NCI-H1417 treated with DMSO at 0.1 percent for 48 hours (cell line): ENCODE measurements around the gene CADM2.
"Not testable (repeated sequence)": the region's sequence is repeated elsewhere in the genome, so short reads cannot be mapped to it uniquely, and the experiment has no call there.

ENCODE experiments used
- DNase-seq: peaks from one replicate; lab custom pipeline; 2025; lab: John Stamatoyannopoulos, UW

Gene CADM2

DNA sequence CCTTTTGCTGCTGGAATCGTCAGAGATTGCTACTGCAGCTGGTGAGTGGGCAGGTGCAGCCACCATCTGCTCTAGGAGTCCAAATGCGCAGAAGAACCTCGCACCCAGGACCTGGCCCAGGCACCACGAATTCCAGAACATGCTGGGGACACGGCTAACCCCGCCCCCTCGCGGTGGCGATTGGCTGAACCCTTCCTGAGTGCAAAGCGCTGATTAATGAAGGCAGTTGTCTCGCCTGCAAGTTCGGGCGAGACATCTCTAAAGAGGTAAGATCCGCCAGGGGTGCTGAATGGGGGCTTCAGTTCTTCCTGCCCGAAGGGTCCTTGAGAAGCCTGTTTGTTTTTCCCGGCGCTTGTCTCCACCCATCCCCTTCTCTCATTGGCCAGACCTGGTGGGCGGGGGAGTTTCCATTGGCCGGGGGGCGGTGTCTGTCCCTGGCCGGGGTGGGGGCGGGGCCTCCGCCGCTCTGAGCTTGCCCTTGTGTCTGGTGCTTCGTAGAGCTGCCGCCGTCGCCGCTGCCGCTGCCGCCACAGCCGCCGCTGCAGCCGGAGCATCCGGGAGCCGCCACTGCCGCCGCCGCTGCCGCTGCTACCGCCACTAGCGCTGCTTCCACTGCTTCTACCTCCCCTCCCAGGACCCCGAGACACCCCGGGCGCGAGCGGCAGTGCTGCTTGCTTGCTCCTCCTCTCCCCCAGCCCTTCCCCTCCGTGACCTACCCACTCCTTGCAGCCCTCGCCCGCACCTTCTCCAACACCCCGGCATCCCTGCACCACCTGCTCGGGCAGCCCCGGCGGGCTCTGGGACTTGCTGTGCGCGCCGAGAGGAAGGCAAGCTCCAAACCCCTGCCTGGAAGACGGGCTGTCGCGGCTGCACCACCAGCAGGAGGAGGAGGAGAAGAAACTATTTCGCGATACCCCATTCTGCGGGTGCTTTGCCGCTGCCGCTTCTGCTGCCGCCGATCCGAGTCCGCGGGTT, at the start of gene CADM2:
TSS of gene CADM2 (plus strand) at position 495 of the 975 bp plus-strand sequence.
- DNase-seq, result no peak

DNA sequence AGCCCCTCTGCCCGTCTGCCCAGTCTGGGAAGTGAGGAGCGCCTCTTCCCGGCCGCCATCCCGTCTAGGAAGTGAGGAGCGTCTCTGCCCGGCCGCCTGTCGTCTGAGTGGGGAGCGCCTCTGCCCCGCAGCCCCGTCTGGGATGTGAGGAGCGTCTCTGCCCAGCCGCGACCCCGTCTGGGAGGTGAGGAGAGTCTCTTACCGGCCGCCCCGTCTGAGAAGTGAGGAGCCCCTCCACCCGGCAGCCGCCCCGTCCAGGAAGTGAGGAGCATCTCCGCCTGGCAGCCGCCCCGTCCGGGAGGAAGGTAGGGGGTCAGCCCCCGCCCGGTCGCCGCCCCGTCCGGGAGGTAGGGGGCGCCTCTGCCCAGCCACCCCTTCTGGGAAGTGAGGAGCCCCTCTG, 40.2 kb upstream of the CADM2 start:
- DNase-seq, result not testable (repeated sequence)

- DNase-seq, result no peak
Measured at GRCh38 chr3:84922682-84923081, 36.1 kb upstream of the CADM2 start.

DNA sequence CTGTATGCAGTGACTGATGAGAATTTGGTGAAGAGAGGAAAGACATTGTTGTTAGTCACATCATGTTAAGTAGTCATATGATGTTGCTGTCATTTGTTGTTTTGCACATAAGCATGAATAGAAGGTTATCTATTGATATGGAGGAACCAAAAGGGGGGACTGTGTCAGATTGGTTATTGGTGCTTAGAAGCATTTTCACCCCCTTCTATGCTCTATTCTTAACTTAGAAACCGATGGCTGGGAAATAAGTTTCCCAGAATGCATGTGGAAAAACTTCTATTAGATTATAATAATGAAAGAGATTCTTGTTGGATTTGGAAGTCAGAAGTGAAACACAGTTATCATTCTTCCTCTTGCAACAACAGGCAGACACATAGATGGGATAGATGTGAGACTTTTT, 33.2 kb upstream of the CADM2 start:
- no peak for DNase-seq

DNA sequence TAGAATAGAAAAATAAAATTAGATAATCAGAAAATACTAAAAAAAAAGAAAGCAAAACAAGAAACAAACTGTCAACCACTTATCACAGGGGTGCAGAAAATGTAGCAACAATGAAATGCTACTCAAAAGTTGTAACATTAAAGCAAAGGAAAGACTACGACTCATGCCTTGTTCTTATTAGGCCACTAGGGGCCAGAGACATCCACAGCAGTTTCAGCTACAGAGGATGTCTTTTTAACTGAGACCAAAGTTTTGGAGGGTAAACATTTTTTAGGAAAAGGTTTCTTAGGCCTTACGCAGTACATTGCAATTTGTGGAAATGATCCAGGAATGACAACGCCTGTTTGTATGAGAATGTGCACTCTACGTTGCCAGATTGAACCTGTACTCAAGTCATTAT, 15.4 kb upstream of the CADM2 start:
- no peak for DNase-seq

- no peak for DNase-seq
Measured at GRCh38 chr3:84946240-84946639, 12.5 kb upstream of the CADM2 start.

GRCh38 chr3:84959470-84960271, 882 bp downstream of the CADM2 start:
- DNase-seq, result no peak

DNA sequence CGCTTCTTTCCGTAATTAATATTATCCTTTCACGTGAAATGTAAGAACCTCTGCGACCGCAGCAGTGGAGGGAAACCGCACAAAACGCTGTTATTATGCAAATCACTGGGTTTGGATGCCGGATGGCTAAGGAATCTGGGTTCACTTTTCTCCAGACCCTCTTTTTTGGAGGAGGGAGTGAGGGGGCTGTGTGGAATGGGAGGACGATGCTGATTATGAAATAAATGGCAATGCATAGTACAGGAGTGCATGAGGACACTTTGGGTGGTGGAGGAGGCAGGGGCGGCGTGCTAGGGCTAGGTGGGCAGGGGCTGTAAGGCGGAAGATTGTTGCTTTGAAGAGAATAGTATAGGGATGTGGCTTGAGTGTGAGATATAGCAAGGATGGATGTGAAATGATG, 1.8 kb downstream of the CADM2 start:
- no peak for DNase-seq

DNA sequence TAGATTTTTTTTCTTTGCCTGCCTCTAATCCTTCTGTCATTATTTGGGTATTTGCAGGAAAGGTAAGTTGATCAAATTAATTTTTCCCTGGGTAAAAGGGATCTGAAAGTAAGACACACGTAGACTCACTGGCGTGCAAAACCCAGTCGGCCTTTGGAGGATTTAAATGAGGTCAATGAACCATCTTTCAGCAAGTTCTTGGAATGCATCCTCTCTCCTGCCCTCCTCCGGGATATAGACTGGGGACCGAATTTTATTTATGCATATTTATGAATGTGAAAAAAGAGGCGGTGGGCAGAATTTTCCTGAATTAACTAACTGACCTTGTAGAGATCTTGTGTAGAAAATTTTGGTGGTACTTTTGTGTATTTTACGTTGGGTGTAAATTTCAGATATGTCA, 2.2 kb downstream of the CADM2 start:
- DNase-seq, result no peak

DNA sequence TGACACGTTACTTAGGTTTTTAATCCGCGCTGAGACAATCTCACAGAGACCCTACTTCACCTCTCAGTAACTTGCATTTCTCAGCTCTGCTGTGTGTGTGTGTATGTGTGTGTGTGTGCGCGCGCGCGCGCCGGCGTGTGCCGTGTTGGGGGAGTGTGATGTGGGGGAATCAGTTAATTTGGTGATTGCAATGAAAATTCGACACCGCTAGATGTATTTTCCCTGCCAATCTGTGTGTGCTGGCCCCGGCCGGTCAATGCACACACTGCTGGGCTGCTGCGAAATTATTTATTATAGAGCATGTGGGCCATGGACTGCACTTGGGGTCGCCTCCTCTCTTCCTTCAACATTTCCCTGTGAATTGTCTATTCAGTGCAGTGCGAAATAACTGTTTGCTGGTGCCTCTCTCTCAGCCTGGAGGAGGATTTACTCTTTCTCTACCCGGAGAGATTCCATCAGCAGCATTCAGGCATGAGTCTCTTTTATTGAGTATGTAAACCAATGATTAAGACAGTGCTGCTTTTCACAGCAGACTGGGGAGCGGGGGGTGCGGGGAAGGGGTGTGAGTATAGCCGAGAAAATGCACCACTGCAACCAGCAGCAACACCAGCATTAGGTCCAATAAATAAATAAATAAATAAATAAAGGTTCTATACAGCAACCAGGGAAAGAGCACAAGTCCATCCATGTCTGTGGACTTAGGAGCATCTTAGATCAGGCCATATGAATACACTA, 2.9 kb downstream of the CADM2 start:
- no peak for DNase-seq

- DNase-seq, result no peak
Measured at GRCh38 chr3:84962415-84962814, 3.6 kb downstream of the CADM2 start.

- no peak for DNase-seq
Measured at GRCh38 chr3:84963137-84963536, 4.3 kb downstream of the CADM2 start.

- no peak for DNase-seq
Measured at GRCh38 chr3:84965141-84965540, 6.4 kb downstream of the CADM2 start.

- no peak for DNase-seq
Measured at GRCh38 chr3:84967767-84968581, 9.2 kb downstream of the CADM2 start.

DNA sequence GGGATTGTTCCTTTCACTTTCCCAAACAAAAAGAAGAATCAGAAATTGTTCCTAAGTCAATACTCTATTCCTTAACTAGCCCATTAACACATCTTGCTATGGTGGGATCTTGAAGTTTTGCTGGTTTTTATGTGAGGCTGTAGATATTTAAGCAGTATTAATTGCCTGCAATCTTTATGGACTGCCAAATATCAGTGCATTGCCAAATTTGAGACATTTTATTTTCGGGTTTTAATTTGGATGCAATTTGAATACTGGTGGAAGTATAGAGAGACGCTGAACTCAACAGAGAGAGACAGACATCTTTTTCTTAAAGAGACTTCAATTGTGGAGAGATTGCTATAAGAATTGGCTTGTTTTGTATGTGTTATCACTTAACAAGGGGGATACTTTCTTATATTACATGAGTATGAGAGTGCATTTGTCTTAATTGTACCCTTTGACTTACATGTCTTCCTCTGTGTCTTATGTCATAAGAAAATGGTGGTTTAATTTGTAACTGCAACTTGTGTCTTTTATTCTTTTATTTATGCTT, 10.0 kb downstream of the CADM2 start:
- DNase-seq, result no peak

DNA sequence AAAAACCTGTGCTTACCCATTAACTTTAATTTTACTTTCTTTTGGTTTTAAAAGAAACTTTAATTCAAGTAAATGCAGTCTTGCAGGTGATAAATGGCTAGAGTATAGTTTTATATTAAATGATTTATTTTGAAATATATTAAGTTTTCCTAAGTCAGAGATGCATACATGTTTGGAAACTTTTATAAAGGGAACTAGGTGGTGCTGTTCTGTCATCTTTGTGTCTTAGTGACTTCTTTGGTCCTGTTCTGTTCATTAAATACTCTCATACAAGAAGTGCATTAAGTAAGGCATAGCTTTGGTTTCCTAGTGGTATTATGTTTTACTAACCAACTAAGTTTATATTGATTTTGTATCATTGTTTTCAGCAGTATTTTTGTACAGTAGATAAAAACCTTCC, 15.6 kb downstream of the CADM2 start:
- DNase-seq, result no peak

DNA sequence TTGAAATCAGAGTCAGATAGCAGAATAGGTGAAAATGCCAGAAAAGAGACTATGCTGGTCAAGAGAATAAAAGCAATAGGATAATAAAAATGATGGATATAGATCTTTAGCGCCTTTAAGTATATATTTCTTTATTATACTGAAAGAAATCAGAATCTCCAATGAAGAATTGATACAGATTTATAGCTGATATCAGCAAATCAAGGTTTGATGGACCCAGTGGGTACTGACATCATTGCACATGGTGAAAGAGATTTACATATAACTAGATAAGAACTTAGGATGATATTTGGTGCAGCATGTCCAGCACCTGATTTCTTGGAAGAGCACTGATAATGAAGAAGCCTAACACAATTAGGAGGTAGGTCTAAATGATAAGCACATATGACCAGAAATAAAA, 18.2 kb downstream of the CADM2 start:
- no peak for DNase-seq

- DNase-seq, result no peak
Measured at GRCh38 chr3:84978843-84979242, 20.1 kb downstream of the CADM2 start.

DNA sequence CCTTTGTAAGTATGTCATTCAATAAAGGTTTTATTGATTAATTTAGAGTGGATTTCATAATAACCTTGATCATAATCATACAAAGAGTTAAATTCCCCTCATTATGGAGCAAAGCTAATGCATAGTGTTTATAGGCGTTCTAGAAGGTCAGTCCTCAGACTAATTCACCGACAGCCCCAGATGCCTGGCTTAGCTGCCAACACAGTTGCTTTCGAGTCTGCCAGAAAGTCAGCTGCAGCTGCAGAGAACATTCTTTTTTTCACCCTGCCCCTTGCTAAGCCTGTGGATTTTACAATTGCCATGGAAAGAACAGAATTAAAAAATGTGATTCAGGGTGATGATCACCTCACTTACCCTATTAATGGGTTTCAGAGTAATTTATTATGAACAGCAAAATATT, 21.2 kb downstream of the CADM2 start:
- DNase-seq, result no peak

DNA sequence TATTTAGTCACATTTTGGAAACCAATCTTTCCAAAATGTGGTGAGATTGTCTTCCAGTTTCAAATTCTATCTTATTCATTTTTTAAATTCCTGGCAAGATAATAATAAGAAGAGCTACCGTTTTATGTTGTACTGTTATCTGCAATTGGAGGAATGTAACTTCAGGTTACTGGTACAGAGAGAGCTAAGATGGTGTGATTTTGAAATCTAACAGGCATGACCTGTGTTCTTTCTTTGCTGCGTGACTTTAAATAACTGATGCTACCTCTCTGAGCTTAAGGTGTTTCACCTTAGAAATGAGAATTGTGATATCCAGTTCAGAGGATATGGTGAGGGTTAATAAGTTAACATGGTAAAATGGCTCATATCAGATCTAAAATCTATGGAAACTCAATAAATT, 21.7 kb downstream of the CADM2 start:
- DNase-seq, result no peak

DNA sequence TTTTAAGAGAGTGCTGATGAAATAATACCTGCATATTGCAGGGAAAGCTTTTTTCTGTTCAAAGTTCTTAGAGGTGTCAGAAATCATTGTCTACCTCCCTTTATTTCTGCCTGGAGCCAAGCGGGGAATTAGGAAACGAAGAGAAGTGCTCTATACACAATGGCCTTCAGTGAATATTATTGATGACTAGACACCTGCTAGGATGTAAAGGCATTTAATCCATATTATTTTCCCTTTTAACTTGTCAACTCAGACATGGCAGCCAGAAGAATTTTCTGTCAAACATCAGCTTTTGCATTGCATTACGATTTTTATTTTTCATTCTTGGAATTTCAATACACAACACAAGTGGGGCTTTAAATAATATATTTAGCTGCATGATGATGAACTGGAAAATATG, 24.7 kb downstream of the CADM2 start:
- DNase-seq, result no peak
